ENCODE data around the gene XRCC3. TPM values are rescaled to one million over a fixed set of nuclear protein-coding genes. Genes with fewer than 3 reads are reported as not detected.

Gene XRCC3
- total and polyA plus RNA-seq, 2 donors (not counting 3 experiments of a cell fraction or from before 2014, with no cell fraction given) = 13.6 to 27.2 TPM

GRCh38 chr14:103683139-103683538, 32.1 kb downstream of the XRCC3 start:
- intact Hi-C loops (cut with micrococcal nuclease) = no loop called here
- peaks cover 4% of the 10 kb centered on the region for H3K79me2 ChIP-seq (ENCODE audit: control insufficient read depth, insufficient read depth, low read length)
- FAIRE-seq (no peak), DNase-seq (ENCODE audit: low read depth, low spot score) (no peak)
- no peaks in the 10 kb centered on the region for H3K9me3 ChIP-seq (replicated peaks; ENCODE audit: control insufficient read depth, insufficient read depth, low read length)
- POLR2A ChIA-PET = no interaction called here
- no peak overlapping the region for H3K4me3 ChIP-seq (replicated peaks in 1 of 3; ENCODE audit: insufficient read depth in 1 of 3, low read depth in 1 of 3, low read length in 3 of 3)
- no peaks in the 10 kb centered on the region for H4K20me1 ChIP-seq (replicated peaks; ENCODE audit: control insufficient read depth, extremely low read depth, insufficient read depth, low read length)
- no peaks in the 10 kb centered on the region for H3K9me1 ChIP-seq (replicated peaks; ENCODE audit: control insufficient read depth, extremely low read depth, insufficient read depth, low read length)
- H3K4me1 ChIP-seq (ENCODE audit: control insufficient read depth, extremely low read depth, insufficient read depth, low read length) = no peaks in the 10 kb centered on the region
- no TSS peak for BruUV-seq (replicated peaks)
- no peak overlapping the region for H3K9ac ChIP-seq (replicated peaks; ENCODE audit: extremely low read depth, insufficient read depth, low read length)
- no peak overlapping the region for H2AFZ ChIP-seq (ENCODE audit: low read depth, low read length)
- no peak overlapping the region for H3K27ac ChIP-seq (ENCODE audit: insufficient read depth, low read depth, low read length)
- no peak overlapping the region for H3K4me2 ChIP-seq (ENCODE audit: insufficient read depth, low read length)
- CTCF ChIA-PET = no interaction called here
- TF ChIP-seq MYC (IDR thresholded peaks at IDR 0.05; ENCODE audit: low read depth, low read length) (no peak), GATA2 (IDR thresholded peaks at IDR 0.05; ENCODE audit: insufficient read depth, insufficient read length, low read depth, low read length) (no peak), POLR2A (IDR thresholded peaks at IDR 0.05; ENCODE audit: low read depth, low read length) (no peak), JUN (IDR thresholded peaks at IDR 0.05; ENCODE audit: borderline replicate concordance, insufficient read depth, insufficient read length, low read depth) (no peak), EZH2 (IDR thresholded peaks at IDR 0.05; ENCODE audit: borderline replicate concordance, low read depth, low read length, severe bottlenecking) (no peak), FOS (IDR thresholded peaks at IDR 0.05; ENCODE audit: borderline replicate concordance, insufficient read depth, low read length) (no peak), POLR2AphosphoS5 (IDR thresholded peaks at IDR 0.05; ENCODE audit: insufficient read depth, low read depth, low read length) (no peak), MAX (IDR thresholded peaks at IDR 0.05; ENCODE audit: insufficient read depth, insufficient read length) (no peak), CTCF (IDR thresholded peaks at IDR 0.05; ENCODE audit: extremely low read depth in 1 of 2, insufficient read depth in 1 of 2, low read depth in 1 of 2, low read length in 2 of 2) (no peak)
- H3K27me3 ChIP-seq (ENCODE audit: control insufficient read depth in 2 of 2, insufficient read depth in 2 of 2, low read length in 2 of 2) = no peaks in the 10 kb centered on the region
- dilution Hi-C loops (cut with MboI; ENCODE audit: extremely low pct_ligation_motif_present, low sequenced_read_pairs) = no loop called here
- peaks cover 27 to 33% of the 10 kb centered on the region in 2 experiments for H3K36me3 ChIP-seq (ENCODE audit: control insufficient read depth in 2 of 2, extremely low read depth in 1 of 2, insufficient read depth in 2 of 2, low read length in 2 of 2)

Measured in endothelial cell of umbilical vein (primary cell).